H1 (cell line): ENCODE measurements around the gene TGFB1. TPM values are rescaled to one million over a fixed set of nuclear protein-coding genes. Genes with fewer than 3 reads are reported as not detected.

Source experiments
- BACH1 ChIP-seq: IDR thresholded peaks from 2 replicates; pipeline ENCODE4 v1.6.1; 2012; ENCODE audit warnings: low read length, improper control_type of control experiment
- RNF2 ChIP-seq: fragments of 200-900, 300-1000 bp; sonication (generic); IDR thresholded peaks from 2 replicates; pipeline ENCODE4 v1.7.1; 2016; ENCODE audit warnings: borderline replicate concordance, low read depth, mild to moderate bottlenecking, antibody characterized with exemption, low read length; ENCODE audit not compliant: poor library complexity, severe bottlenecking; ENCODE audit errors: missing control alignments
- SP2 ChIP-seq: IDR thresholded peaks from 2 replicates; pipeline ENCODE4 v1.6.1; 2012; ENCODE audit warnings: mild to moderate bottlenecking, low read length, inconsistent platforms
- TAF1 ChIP-seq: IDR thresholded peaks from 2 replicates; pipeline ENCODE4 v1.6.1; 2011; ENCODE audit warnings: mild to moderate bottlenecking, low read depth, low read length
- TEAD4 ChIP-seq: IDR thresholded peaks from 2 replicates; pipeline ENCODE4 v1.6.1; 2012; ENCODE audit warnings: low read depth, low read length, inconsistent platforms, mixed read lengths
- YY1 ChIP-seq: IDR thresholded peaks from 2 replicates; pipeline ENCODE4 v1.6.1; 2011; ENCODE audit warnings: low read depth, mild to moderate bottlenecking, low read length
- ZNF274 ChIP-seq: IDR thresholded peaks from 2 replicates; pipeline ENCODE4 v1.7.0; 2012; ENCODE audit warnings: low read length, borderline replicate concordance; ENCODE audit errors: extremely low read depth
- polyA plus RNA-seq, 7 experiments: library from polyadenylated mRNA; depleted of rRNA in 3 of 7; stranded (reverse) in 5 of 7; unstranded in 2 of 7; fragments of >200 nt in 5 of 7; fragments of 200-250 nt in 2 of 7; gene quantifications; 1 replicate in 5 of 7; 2 replicates in 1 of 7; 4 replicates in 1 of 7; pipeline versions ENCODE4 v1.2.1 to v1.2.3, GENCODE V29; 2011 to 2013; ENCODE audit warnings: missing spikeins in 2 of 7, mixed read lengths in 2 of 7
- total RNA-seq: library from RNA; stranded (reverse); fragmentation: NEBNext Ultra II Directional; extraction: Animal tissue kit (Norgen Biotek cat#: 25700); gene quantifications from 2 replicates; pipeline ENCODE4 v1.2.1, GENCODE V29; 2021
- TF ChIP-seq, protein P1 (sequence below): fragments of 300-600 bp; sonication (generic); IDR thresholded peaks from 2 replicates; pipeline ENCODE4 v1.7.1; 2012; ENCODE audit warnings: low read length, moderate library complexity, mild to moderate bottlenecking, inconsistent platforms; ENCODE audit not compliant: insufficient replicate concordance

Gene TGFB1
- total and polyA plus RNA-seq, 2 of the 8 experiments (the other 6 are each of a cell fraction or from before 2014, with no cell fraction given), result 1.7 to 10.6 TPM

- TF ChIP-seq YY1 (no peak), TEAD4 (no peak), RNF2 (no peak), SP2 (no peak), ZNF274 (no peak), TAF1 (no peak), BACH1 (no peak)
- TF ChIP-seq, protein P1, sequence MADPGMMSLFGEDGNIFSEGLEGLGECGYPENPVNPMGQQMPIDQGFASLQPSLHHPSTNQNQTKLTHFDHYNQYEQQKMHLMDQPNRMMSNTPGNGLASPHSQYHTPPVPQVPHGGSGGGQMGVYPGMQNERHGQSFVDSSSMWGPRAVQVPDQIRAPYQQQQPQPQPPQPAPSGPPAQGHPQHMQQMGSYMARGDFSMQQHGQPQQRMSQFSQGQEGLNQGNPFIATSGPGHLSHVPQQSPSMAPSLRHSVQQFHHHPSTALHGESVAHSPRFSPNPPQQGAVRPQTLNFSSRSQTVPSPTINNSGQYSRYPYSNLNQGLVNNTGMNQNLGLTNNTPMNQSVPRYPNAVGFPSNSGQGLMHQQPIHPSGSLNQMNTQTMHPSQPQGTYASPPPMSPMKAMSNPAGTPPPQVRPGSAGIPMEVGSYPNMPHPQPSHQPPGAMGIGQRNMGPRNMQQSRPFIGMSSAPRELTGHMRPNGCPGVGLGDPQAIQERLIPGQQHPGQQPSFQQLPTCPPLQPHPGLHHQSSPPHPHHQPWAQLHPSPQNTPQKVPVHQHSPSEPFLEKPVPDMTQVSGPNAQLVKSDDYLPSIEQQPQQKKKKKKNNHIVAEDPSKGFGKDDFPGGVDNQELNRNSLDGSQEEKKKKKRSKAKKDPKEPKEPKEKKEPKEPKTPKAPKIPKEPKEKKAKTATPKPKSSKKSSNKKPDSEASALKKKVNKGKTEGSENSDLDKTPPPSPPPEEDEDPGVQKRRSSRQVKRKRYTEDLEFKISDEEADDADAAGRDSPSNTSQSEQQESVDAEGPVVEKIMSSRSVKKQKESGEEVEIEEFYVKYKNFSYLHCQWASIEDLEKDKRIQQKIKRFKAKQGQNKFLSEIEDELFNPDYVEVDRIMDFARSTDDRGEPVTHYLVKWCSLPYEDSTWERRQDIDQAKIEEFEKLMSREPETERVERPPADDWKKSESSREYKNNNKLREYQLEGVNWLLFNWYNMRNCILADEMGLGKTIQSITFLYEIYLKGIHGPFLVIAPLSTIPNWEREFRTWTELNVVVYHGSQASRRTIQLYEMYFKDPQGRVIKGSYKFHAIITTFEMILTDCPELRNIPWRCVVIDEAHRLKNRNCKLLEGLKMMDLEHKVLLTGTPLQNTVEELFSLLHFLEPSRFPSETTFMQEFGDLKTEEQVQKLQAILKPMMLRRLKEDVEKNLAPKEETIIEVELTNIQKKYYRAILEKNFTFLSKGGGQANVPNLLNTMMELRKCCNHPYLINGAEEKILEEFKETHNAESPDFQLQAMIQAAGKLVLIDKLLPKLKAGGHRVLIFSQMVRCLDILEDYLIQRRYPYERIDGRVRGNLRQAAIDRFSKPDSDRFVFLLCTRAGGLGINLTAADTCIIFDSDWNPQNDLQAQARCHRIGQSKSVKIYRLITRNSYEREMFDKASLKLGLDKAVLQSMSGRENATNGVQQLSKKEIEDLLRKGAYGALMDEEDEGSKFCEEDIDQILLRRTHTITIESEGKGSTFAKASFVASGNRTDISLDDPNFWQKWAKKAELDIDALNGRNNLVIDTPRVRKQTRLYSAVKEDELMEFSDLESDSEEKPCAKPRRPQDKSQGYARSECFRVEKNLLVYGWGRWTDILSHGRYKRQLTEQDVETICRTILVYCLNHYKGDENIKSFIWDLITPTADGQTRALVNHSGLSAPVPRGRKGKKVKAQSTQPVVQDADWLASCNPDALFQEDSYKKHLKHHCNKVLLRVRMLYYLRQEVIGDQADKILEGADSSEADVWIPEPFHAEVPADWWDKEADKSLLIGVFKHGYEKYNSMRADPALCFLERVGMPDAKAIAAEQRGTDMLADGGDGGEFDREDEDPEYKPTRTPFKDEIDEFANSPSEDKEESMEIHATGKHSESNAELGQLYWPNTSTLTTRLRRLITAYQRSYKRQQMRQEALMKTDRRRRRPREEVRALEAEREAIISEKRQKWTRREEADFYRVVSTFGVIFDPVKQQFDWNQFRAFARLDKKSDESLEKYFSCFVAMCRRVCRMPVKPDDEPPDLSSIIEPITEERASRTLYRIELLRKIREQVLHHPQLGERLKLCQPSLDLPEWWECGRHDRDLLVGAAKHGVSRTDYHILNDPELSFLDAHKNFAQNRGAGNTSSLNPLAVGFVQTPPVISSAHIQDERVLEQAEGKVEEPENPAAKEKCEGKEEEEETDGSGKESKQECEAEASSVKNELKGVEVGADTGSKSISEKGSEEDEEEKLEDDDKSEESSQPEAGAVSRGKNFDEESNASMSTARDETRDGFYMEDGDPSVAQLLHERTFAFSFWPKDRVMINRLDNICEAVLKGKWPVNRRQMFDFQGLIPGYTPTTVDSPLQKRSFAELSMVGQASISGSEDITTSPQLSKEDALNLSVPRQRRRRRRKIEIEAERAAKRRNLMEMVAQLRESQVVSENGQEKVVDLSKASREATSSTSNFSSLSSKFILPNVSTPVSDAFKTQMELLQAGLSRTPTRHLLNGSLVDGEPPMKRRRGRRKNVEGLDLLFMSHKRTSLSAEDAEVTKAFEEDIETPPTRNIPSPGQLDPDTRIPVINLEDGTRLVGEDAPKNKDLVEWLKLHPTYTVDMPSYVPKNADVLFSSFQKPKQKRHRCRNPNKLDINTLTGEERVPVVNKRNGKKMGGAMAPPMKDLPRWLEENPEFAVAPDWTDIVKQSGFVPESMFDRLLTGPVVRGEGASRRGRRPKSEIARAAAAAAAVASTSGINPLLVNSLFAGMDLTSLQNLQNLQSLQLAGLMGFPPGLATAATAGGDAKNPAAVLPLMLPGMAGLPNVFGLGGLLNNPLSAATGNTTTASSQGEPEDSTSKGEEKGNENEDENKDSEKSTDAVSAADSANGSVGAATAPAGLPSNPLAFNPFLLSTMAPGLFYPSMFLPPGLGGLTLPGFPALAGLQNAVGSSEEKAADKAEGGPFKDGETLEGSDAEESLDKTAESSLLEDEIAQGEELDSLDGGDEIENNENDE, result no peak
Observed at GRCh38 chr19:41318696-41319499, 34.8 kb downstream of the TGFB1 start (continued).
